ENCODE measurements around the gene TEDDM1.
"Not testable (repeated sequence)": the region's sequence is repeated elsewhere in the genome, so short reads cannot be mapped to it uniquely, and the experiment has no call there.

The TEDDM1 gene

GRCh38 chr1:182381962-182382819, 18.3 kb downstream of the TEDDM1 start:
- no peak for ATAC-seq
- TF ChIP-seq CSRNP3 (CRISPR knock-in tag; IDR thresholded peaks at IDR 0.05): no peak
- TF ChIP-seq, protein P1, sequence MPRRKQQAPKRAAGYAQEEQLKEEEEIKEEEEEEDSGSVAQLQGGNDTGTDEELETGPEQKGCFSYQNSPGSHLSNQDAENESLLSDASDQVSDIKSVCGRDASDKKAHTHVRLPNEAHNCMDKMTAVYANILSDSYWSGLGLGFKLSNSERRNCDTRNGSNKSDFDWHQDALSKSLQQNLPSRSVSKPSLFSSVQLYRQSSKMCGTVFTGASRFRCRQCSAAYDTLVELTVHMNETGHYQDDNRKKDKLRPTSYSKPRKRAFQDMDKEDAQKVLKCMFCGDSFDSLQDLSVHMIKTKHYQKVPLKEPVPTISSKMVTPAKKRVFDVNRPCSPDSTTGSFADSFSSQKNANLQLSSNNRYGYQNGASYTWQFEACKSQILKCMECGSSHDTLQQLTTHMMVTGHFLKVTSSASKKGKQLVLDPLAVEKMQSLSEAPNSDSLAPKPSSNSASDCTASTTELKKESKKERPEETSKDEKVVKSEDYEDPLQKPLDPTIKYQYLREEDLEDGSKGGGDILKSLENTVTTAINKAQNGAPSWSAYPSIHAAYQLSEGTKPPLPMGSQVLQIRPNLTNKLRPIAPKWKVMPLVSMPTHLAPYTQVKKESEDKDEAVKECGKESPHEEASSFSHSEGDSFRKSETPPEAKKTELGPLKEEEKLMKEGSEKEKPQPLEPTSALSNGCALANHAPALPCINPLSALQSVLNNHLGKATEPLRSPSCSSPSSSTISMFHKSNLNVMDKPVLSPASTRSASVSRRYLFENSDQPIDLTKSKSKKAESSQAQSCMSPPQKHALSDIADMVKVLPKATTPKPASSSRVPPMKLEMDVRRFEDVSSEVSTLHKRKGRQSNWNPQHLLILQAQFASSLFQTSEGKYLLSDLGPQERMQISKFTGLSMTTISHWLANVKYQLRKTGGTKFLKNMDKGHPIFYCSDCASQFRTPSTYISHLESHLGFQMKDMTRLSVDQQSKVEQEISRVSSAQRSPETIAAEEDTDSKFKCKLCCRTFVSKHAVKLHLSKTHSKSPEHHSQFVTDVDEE (CRISPR knock-in tag; IDR thresholded peaks at IDR 0.05): no peak
- TF ChIP-seq ZNF8 (CRISPR knock-in tag; IDR thresholded peaks at IDR 0.05): no peak
- TF ChIP-seq RARB (CRISPR knock-in tag; IDR thresholded peaks at IDR 0.05): no peak
- no peak for TF ChIP-seq OSR1 (CRISPR knock-in tag; IDR thresholded peaks at IDR 0.05)
- TF ChIP-seq ZNF70 (CRISPR knock-in tag; IDR thresholded peaks at IDR 0.05): no peak
- TF ChIP-seq, protein P2, sequence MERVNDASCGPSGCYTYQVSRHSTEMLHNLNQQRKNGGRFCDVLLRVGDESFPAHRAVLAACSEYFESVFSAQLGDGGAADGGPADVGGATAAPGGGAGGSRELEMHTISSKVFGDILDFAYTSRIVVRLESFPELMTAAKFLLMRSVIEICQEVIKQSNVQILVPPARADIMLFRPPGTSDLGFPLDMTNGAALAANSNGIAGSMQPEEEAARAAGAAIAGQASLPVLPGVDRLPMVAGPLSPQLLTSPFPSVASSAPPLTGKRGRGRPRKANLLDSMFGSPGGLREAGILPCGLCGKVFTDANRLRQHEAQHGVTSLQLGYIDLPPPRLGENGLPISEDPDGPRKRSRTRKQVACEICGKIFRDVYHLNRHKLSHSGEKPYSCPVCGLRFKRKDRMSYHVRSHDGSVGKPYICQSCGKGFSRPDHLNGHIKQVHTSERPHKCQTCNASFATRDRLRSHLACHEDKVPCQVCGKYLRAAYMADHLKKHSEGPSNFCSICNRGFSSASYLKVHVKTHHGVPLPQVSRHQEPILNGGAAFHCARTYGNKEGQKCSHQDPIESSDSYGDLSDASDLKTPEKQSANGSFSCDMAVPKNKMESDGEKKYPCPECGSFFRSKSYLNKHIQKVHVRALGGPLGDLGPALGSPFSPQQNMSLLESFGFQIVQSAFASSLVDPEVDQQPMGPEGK (CRISPR knock-in tag; IDR thresholded peaks at IDR 0.05; ENCODE audit: borderline replicate concordance): no peak
- TF ChIP-seq GLIS3 (CRISPR knock-in tag; IDR thresholded peaks at IDR 0.05): no peak
- no peak for TF ChIP-seq CREB5 (CRISPR knock-in tag; IDR thresholded peaks at IDR 0.05; ENCODE audit: low read depth)
- TF ChIP-seq TOX (CRISPR knock-in tag; IDR thresholded peaks at IDR 0.05; ENCODE audit: borderline replicate concordance): no peak
- no peak for TF ChIP-seq ZC3H10 (CRISPR knock-in tag; IDR thresholded peaks at IDR 0.05)
- no peak for TF ChIP-seq TCF4 (CRISPR knock-in tag; IDR thresholded peaks at IDR 0.05; ENCODE audit: borderline replicate concordance)
- no peak for TF ChIP-seq ESRRG (CRISPR knock-in tag; IDR thresholded peaks at IDR 0.05)
- no peak for TF ChIP-seq ZFP30 (CRISPR knock-in tag; IDR thresholded peaks at IDR 0.05)
- no peak for TF ChIP-seq ZFP3 (CRISPR knock-in tag; IDR thresholded peaks at IDR 0.05)
- TF ChIP-seq PPARA (CRISPR knock-in tag; IDR thresholded peaks at IDR 0.05; ENCODE audit: borderline replicate concordance): no peak
- no peak for TF ChIP-seq BACH2 (CRISPR knock-in tag; IDR thresholded peaks at IDR 0.05; ENCODE audit: borderline replicate concordance)
- TF ChIP-seq, protein P3, sequence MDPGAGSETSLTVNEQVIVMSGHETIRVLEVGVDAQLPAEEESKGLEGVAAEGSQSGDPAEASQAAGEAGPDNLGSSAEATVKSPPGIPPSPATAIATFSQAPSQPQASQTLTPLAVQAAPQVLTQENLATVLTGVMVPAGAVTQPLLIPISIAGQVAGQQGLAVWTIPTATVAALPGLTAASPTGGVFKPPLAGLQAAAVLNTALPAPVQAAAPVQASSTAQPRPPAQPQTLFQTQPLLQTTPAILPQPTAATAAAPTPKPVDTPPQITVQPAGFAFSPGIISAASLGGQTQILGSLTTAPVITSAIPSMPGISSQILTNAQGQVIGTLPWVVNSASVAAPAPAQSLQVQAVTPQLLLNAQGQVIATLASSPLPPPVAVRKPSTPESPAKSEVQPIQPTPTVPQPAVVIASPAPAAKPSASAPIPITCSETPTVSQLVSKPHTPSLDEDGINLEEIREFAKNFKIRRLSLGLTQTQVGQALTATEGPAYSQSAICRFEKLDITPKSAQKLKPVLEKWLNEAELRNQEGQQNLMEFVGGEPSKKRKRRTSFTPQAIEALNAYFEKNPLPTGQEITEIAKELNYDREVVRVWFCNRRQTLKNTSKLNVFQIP (CRISPR knock-in tag; IDR thresholded peaks at IDR 0.05; ENCODE audit: borderline replicate concordance, low read depth): no peak
- no peak for TF ChIP-seq ARNTL (CRISPR knock-in tag; IDR thresholded peaks at IDR 0.05; ENCODE audit: borderline replicate concordance, low read depth)

- no peak for TF ChIP-seq ZFP30 (CRISPR knock-in tag; IDR thresholded peaks at IDR 0.05)
- no peak for TF ChIP-seq TCF4 (CRISPR knock-in tag; IDR thresholded peaks at IDR 0.05; ENCODE audit: borderline replicate concordance)
- no peak for TF ChIP-seq GLIS3 (CRISPR knock-in tag; IDR thresholded peaks at IDR 0.05)
- TF ChIP-seq ZC3H10 (CRISPR knock-in tag; IDR thresholded peaks at IDR 0.05): no peak
- TF ChIP-seq CSDC2 (CRISPR knock-in tag; IDR thresholded peaks at IDR 0.05): no peak
- TF ChIP-seq, protein P1 (CRISPR knock-in tag; IDR thresholded peaks at IDR 0.05): no peak
- no peak for TF ChIP-seq PPARA (CRISPR knock-in tag; IDR thresholded peaks at IDR 0.05; ENCODE audit: borderline replicate concordance)
- TF ChIP-seq SNAI2 (CRISPR knock-in tag; IDR thresholded peaks at IDR 0.05): no peak
- no peak for TF ChIP-seq TOX (CRISPR knock-in tag; IDR thresholded peaks at IDR 0.05; ENCODE audit: borderline replicate concordance)
- TF ChIP-seq CREB5 (CRISPR knock-in tag; IDR thresholded peaks at IDR 0.05; ENCODE audit: low read depth): no peak
- no peak for TF ChIP-seq ESRRG (CRISPR knock-in tag; IDR thresholded peaks at IDR 0.05)
- TF ChIP-seq ARNTL (CRISPR knock-in tag; IDR thresholded peaks at IDR 0.05; ENCODE audit: borderline replicate concordance, low read depth): no peak
- TF ChIP-seq CSRNP3 (CRISPR knock-in tag; IDR thresholded peaks at IDR 0.05): no peak
- TF ChIP-seq RARB (CRISPR knock-in tag; IDR thresholded peaks at IDR 0.05): no peak
- ATAC-seq: no peak; the same call in 2 of the 3 replicates
Observed at GRCh38 chr1:182380199-182380598, 20.3 kb downstream of the TEDDM1 start.

DNA sequence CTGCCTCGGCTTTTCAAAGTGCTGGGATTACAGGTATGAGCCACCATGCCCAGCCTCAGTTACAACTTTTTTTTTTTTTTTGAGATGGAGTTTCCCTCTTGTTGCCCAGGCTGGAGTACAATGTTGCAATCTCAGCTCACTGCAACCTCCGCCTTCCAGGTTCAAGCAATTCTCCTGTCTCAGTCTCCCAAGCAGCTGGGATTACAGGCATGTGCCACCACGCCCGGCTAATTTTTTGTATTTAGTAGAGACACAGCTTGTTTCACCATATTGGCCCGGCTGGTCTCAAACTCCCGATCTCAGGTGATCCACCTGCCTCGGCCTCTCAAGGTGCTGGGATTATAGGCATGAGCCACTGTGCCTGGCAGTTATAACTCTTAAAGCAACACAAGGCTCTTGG, 20.7 kb downstream of the TEDDM1 start:
- not testable (repeated sequence) for ATAC-seq
